Thyroid gland (tissue), 4 donors: ENCODE data around the gene TSTD2. TPM values are rescaled to one million over a fixed set of nuclear protein-coding genes. Genes with fewer than 3 reads are reported as not detected.
A peak's percentile ranks its signal among the peaks of the same experiment; 100 is the strongest.
"Not testable (repeated sequence)": the region's sequence is repeated elsewhere in the genome, so short reads cannot be mapped to it uniquely, and the experiment has no call there.

ENCODE experiments used
- DNase-seq, 2 donors: peaks; one replicate each; pipeline ENCODE4 v3.0.0-alpha.2; 2019
- H3K27ac ChIP-seq, 3 donors: fragments of 200-600 bp; sonication (generic); 1 replicate in 2 of 3; 2 replicates in 1 of 3; pipeline ENCODE4 v1.5.1; 2016 to 2019; ENCODE audit warnings: mild to moderate bottlenecking in 1 of 3, moderate library complexity in 1 of 3
- H3K27me3 ChIP-seq: fragments of 200-600 bp; sonication (generic); one replicate; pipeline ENCODE4 v1.5.1; 2019
- H3K36me3 ChIP-seq, 2 donors: fragments of 200-600 bp; sonication (generic); one replicate each; pipeline ENCODE4 v1.5.1; 2016 to 2019
- H3K4me1 ChIP-seq, 2 donors: fragments of 200-600 bp; sonication (generic); one replicate each; pipeline ENCODE4 v1.5.1; 2017 to 2019
- H3K4me3 ChIP-seq, 3 donors: fragments of 200-600 bp; sonication (generic); replicated peaks in 1 of 3; 1 replicate in 2 of 3; 2 replicates in 1 of 3; pipeline ENCODE4 v1.5.1; 2016; ENCODE audit warnings: mild to moderate bottlenecking in 1 of 3
- H3K9me3 ChIP-seq: fragments of 200-600 bp; sonication (generic); one replicate; pipeline ENCODE4 v1.5.1; 2017
- CTCF ChIP-seq, 6 experiments: fragments of 200-600 bp in 3 of 6; fragments of 450-650 bp in 3 of 6; sonication (generic) in 3 of 6; IDR thresholded peaks; one replicate each; pipeline ENCODE4 v1.5.1; 2016 to 2019; ENCODE audit warnings: antibody characterized with exemption in 6 of 6, mild to moderate bottlenecking in 2 of 6, inconsistent platforms in 1 of 6, moderate library complexity in 1 of 6
- POLR2A ChIP-seq, 2 donors: fragments of 450-650 bp; IDR thresholded peaks; one replicate each; pipeline ENCODE4 v1.6.1; 2017; ENCODE audit warnings: antibody characterized with exemption in 2 of 2, mild to moderate bottlenecking in 2 of 2, moderate library complexity in 1 of 2
- WGBS, 2 donors: methylation state at CpG; one replicate each; pipeline ENCODE4 v1.1.5; 2017; 5-methylcytosine and 5-hydroxymethylcytosine counted together
- intact Hi-C: fragments of 100-400 bp; cut with DNase I; formaldehyde crosslinking; loops from one replicate; pipeline ENCODE4 v1.15.1; 2023
- total RNA-seq, 4 donors: library from RNA; depleted of rRNA; stranded (reverse); fragments of >200 nt; gene quantifications; one replicate each; pipeline ENCODE4 v1.2.3, GENCODE V29; 2016

TSTD2 gene
- total RNA-seq, 4 donors from 2014 or later = 34.1 to 53.1 (median 34.7) TPM

GRCh38 chr9:97593960-97594359 is 39.2 kb downstream of the TSTD2 start:
- H3K9me3 ChIP-seq = no peaks in the 10 kb centered on the region
- no peak for TF ChIP-seq CTCF (IDR thresholded peaks at IDR 0.05)
- DNase-seq = no peak
- H3K36me3 ChIP-seq = peaks cover 0 to 7% of the 10 kb centered on the region in 2 donors
- WGBS, 2 donors = 91 to 92% methylated on average over 4 of the region's 4 CpGs
- intact Hi-C loops = no loop called here
- H3K27me3 ChIP-seq = no peaks in the 10 kb centered on the region
- peaks cover 17 to 30% of the 10 kb centered on the region in 2 donors for H3K4me1 ChIP-seq
- peak overlapping the region in 1 of 3 donors; percentile 49 for H3K27ac ChIP-seq
- no peak overlapping the region for H3K4me3 ChIP-seq

GRCh38 chr9:97592126-97592525 is 41.0 kb downstream of the TSTD2 start:
- no peaks in the 10 kb centered on the region for H3K27me3 ChIP-seq
- peaks cover 9 to 13% of the 10 kb centered on the region in 2 donors for H3K4me1 ChIP-seq
- no peak overlapping the region for H3K4me3 ChIP-seq
- H3K36me3 ChIP-seq = peaks cover 0 to 7% of the 10 kb centered on the region in 2 donors
- H3K27ac ChIP-seq = no peak overlapping the region
- no peak for TF ChIP-seq CTCF (IDR thresholded peaks at IDR 0.05)
- TF ChIP-seq POLR2A (IDR thresholded peaks at IDR 0.05) = no peak
- no peak for DNase-seq
- intact Hi-C loops = no loop called here
- 87 to 97% methylated on average over 1 of the region's 1 CpG for WGBS, 2 donors
- H3K9me3 ChIP-seq = no peaks in the 10 kb centered on the region

GRCh38 chr9:97591535-97591934 is 41.6 kb downstream of the TSTD2 start:
- Histone ChIP-seq H3K4me1 (peaks cover 7% of the 10 kb centered on the region in 2 donors), H3K36me3 (peaks cover 0 to 7% of the 10 kb centered on the region in 2 donors), H3K4me3 (no peak overlapping the region), H3K27me3 (no peaks in the 10 kb centered on the region), H3K27ac (no peak overlapping the region), H3K9me3 (no peaks in the 10 kb centered on the region)
- DNase-seq = no peak
- 82 to 84% methylated on average over 6 of the region's 6 CpGs for WGBS, 2 donors
- TF ChIP-seq CTCF (IDR thresholded peaks at IDR 0.05) = no peak
- TF ChIP-seq POLR2A (IDR thresholded peaks at IDR 0.05) = no peak
- intact Hi-C loops = no loop called here

GRCh38 chr9:97586909-97587308 is 46.3 kb downstream of the TSTD2 start:
- DNase-seq, H3K36me3 ChIP-seq, H3K9me3 ChIP-seq, H3K4me1 ChIP-seq, H3K27ac ChIP-seq, intact Hi-C loops, H3K27me3 ChIP-seq, H3K4me3 ChIP-seq: not testable (repeated sequence)
- 94 to 95% methylated on average over 7 of the region's 7 CpGs for WGBS, 2 donors

- H3K36me3 ChIP-seq, H3K27ac ChIP-seq, intact Hi-C loops, H3K4me3 ChIP-seq, H3K4me1 ChIP-seq, DNase-seq, H3K27me3 ChIP-seq, H3K9me3 ChIP-seq: not testable (repeated sequence)
- no CpG with 5 or more reads among the region's 2 CpGs for WGBS, 2 donors
These were observed 48.4 kb downstream of the TSTD2 start for GRCh38 chr9:97584778-97585177.

- H3K4me3 ChIP-seq, intact Hi-C loops, H3K27me3 ChIP-seq, H3K36me3 ChIP-seq, DNase-seq, H3K27ac ChIP-seq, H3K4me1 ChIP-seq, H3K9me3 ChIP-seq: not testable (repeated sequence)
- 100% methylated on average over 1 to 3 of the region's 3 CpGs for WGBS, 2 donors
These were observed 51.6 kb downstream of the TSTD2 start for GRCh38 chr9:97581590-97581989.

GRCh38 chr9:97579914-97580313 is 53.3 kb downstream of the TSTD2 start:
- Histone ChIP-seq H3K36me3 (peaks cover 6% of the 10 kb centered on the region in 2 donors), H3K4me1 (no peaks in the 10 kb centered on the region), H3K27ac (no peak overlapping the region), H3K4me3 (no peak overlapping the region), H3K27me3 (no peaks in the 10 kb centered on the region), H3K9me3 (no peaks in the 10 kb centered on the region)
- intact Hi-C loops = no loop called here
- DNase-seq = no peak
- WGBS, 2 donors = 56 to 76% methylated on average over 2 of the region's 2 CpGs
- TF ChIP-seq POLR2A (IDR thresholded peaks at IDR 0.05) (no peak), CTCF (IDR thresholded peaks at IDR 0.05) (no peak)
